OCI-LY1 (cell line): ENCODE data around the gene CYTH4.

Experiments
- H2AFZ ChIP-seq: fragments of 200-600 bp; sonication (generic), shearing (Covaris generic); 2 replicates; pipeline ENCODE4 v1.6.0; 2014; ENCODE audit warnings: antibody characterized with exemption, mild to moderate bottlenecking, low read length
- H3F3A ChIP-seq: fragments of 200-600 bp; sonication (generic), shearing (Covaris generic); 2 replicates; pipeline ENCODE4 v1.6.0; 2014; ENCODE audit warnings: mild to moderate bottlenecking, antibody characterized with exemption, low read length, moderate library complexity; ENCODE audit not compliant: insufficient read depth
- H3K27ac ChIP-seq: fragments of 200-600 bp; sonication (generic); 2 replicates; pipeline ENCODE4 v1.5.1; 2014; ENCODE audit warnings: low read length, mixed run types, mild to moderate bottlenecking, low read depth; ENCODE audit not compliant: poor library complexity, severe bottlenecking
- H3K27me3 ChIP-seq: fragments of 200-600 bp; sonication (generic); 2 replicates; pipeline ENCODE4 v1.6.0; 2014; ENCODE audit warnings: antibody characterized with exemption, mild to moderate bottlenecking, low read length, moderate library complexity; ENCODE audit not compliant: insufficient read depth
- H3K36me3 ChIP-seq: fragments of 200-600 bp; sonication (generic); 2 replicates; pipeline ENCODE4 v1.6.1; 2014; ENCODE audit warnings: mild to moderate bottlenecking, antibody characterized with exemption, low read length, moderate library complexity, mixed read lengths; ENCODE audit not compliant: insufficient read depth
- H3K4me1 ChIP-seq: fragments of 200-600 bp; sonication (generic); 2 replicates; pipeline ENCODE4 v1.5.1; 2014; ENCODE audit warnings: mild to moderate bottlenecking, low read length, moderate library complexity; ENCODE audit not compliant: insufficient read depth, severe bottlenecking
- H3K4me2 ChIP-seq: fragments of 200-600 bp; sonication (generic), shearing (Covaris generic); 2 replicates; pipeline ENCODE4 v1.6.1; 2014; ENCODE audit warnings: low read length
- H3K4me3 ChIP-seq: fragments of 200-600 bp; sonication (generic); 2 replicates; pipeline ENCODE4 v1.5.1; 2014; ENCODE audit warnings: low read length, low read depth, mild to moderate bottlenecking, mixed read lengths; ENCODE audit not compliant: poor library complexity, severe bottlenecking
- H3K79me2 ChIP-seq: fragments of 200-600 bp; shearing (Covaris generic); 2 replicates; pipeline ENCODE4 v1.6.1; 2016; ENCODE audit warnings: mixed run types, low read length, mixed read lengths; ENCODE audit not compliant: insufficient read depth
- H3K9ac ChIP-seq: fragments of 200-600 bp; sonication (generic), shearing (Covaris generic); 2 replicates; pipeline ENCODE4 v1.6.1; 2014; ENCODE audit warnings: mild to moderate bottlenecking, low read length, mixed read lengths
- H3K9me2 ChIP-seq: fragments of 200-600 bp; sonication (generic), shearing (Covaris generic); 2 replicates; pipeline ENCODE4 v1.6.1; 2014; ENCODE audit warnings: low read depth, mild to moderate bottlenecking, low read length, mixed read lengths
- H3K9me3 ChIP-seq: fragments of 200-600 bp; shearing (Covaris generic); 2 replicates; pipeline ENCODE4 v1.6.1; 2014; ENCODE audit warnings: low read length, mixed read lengths
- H4K20me1 ChIP-seq: fragments of 200-600 bp; sonication (generic), shearing (Covaris generic); 2 replicates; pipeline ENCODE4 v1.6.0; 2016; ENCODE audit warnings: mild to moderate bottlenecking, low read length; ENCODE audit not compliant: insufficient read depth
- CTCF ChIP-seq: fragments of 200-600 bp; sonication (generic), shearing (Covaris generic); IDR thresholded peaks from 2 replicates; pipeline ENCODE4 v1.5.1; 2017; ENCODE audit warnings: mild to moderate bottlenecking, antibody characterized with exemption, low read length, moderate library complexity, mixed read lengths
- EZH2 ChIP-seq: fragments of 200-600 bp; sonication (generic), shearing (Covaris generic); IDR thresholded peaks from 2 replicates; pipeline ENCODE4 v1.8.0; 2017; ENCODE audit warnings: borderline replicate concordance, mixed run types, mild to moderate bottlenecking, antibody characterized with exemption, low read length, moderate library complexity, mixed read lengths

Gene CYTH4

GRCh38 chr22:37335806-37336199 lies 53.5 kb downstream of the CYTH4 start:
- Histone ChIP-seq H3K4me1 (no peaks in the 10 kb centered on the region), H3K9me2 (no peaks in the 10 kb centered on the region), H3K9ac (no peak overlapping the region), H3K79me2 (no peaks in the 10 kb centered on the region), H3K27ac (no peak overlapping the region), H3K4me2 (no peak overlapping the region), H3K9me3 (no peaks in the 10 kb centered on the region), H2AFZ (no peak overlapping the region), H3K27me3 (peaks cover 19% of the 10 kb centered on the region; the same call in 1 of the 2 replicates), H4K20me1 (no peaks in the 10 kb centered on the region), H3F3A (no peaks in the 10 kb centered on the region), H3K36me3 (no peaks in the 10 kb centered on the region), H3K4me3 (no peak overlapping the region)
- TF ChIP-seq CTCF (no peak), EZH2 (no peak)

DNA sequence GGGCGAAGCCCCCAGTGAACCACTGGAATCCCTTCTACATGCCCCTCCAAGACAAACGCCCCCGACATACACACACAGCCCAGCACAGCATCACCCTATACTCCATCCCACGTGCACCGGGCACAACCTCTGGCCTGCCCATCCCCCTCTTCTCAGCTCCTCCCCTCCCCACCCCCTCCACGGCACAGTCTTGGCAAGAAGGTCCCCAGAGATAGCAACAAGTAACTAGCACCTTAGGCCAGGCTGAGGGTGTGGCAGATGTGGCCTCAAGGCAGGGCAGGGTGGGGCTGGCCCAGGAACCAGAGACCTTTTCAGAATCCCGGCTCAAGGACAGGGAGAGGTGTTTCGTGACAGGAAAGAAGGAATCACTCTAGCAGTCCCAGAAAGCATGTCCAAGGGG lies 54.3 kb downstream of the CYTH4 start:
- Histone ChIP-seq H3K9me2 (no peaks in the 10 kb centered on the region), H3K27me3 (peaks cover 19% of the 10 kb centered on the region; the same call in 1 of the 2 replicates), H4K20me1 (no peaks in the 10 kb centered on the region), H2AFZ (no peak overlapping the region), H3K4me1 (no peaks in the 10 kb centered on the region), H3K4me2 (no peak overlapping the region), H3K27ac (no peak overlapping the region), H3K79me2 (no peaks in the 10 kb centered on the region), H3K9ac (no peak overlapping the region), H3K9me3 (no peaks in the 10 kb centered on the region), H3K36me3 (no peaks in the 10 kb centered on the region), H3F3A (no peaks in the 10 kb centered on the region), H3K4me3 (no peak overlapping the region)
- TF ChIP-seq CTCF (no peak), EZH2 (no peak)

DNA sequence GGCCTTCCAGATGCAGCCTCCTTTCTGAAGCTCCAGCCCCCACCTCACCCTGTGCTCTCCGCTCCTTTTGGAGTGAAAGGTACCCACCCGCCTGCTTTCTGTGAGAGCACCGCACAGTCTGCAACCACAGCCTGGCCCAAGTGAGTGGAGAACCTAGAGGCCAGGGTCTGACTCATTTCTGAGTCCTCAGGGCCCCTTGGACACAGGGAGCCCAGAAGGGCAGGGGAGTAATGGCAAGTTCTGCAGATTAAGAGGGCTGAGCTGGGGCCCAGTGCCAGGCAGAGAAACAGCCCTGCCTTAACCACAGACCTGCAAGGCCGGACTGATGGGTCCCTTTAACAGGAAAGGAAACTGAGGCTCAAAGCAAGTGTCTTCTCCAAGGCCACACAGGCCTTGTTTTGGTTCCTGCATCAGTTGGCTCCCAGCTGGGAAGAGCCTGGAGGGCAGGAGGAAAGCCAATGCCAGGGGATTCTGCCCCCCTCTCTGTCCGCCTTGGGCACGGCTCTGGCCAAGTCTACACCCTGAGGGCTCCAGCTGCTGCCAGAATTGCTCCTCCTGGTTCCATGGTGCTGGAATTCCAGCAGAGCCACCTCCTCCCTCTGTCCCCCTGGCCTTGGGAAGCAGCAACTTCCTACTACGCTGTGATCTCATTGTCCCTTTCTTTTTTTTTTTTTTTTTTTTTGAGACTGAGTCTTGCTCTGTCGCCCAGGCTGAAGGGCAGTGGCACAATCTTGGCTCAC lies 55.1 kb downstream of the CYTH4 start:
- no peaks in the 10 kb centered on the region for H3K79me2 ChIP-seq
- no peaks in the 10 kb centered on the region for H3K36me3 ChIP-seq
- no peak overlapping the region for H3K9ac ChIP-seq
- no peaks in the 10 kb centered on the region for H3F3A ChIP-seq
- no peak overlapping the region for H2AFZ ChIP-seq
- TF ChIP-seq CTCF (no peak), EZH2 (no peak)
- H3K9me3 ChIP-seq: no peaks in the 10 kb centered on the region
- no peaks in the 10 kb centered on the region for H3K9me2 ChIP-seq
- H3K27me3 ChIP-seq: peaks cover 19% of the 10 kb centered on the region; the same call in 1 of the 2 replicates
- H3K4me3 ChIP-seq: no peak overlapping the region
- H3K4me1 ChIP-seq: no peaks in the 10 kb centered on the region
- no peak overlapping the region for H3K4me2 ChIP-seq
- H4K20me1 ChIP-seq: no peaks in the 10 kb centered on the region
- H3K27ac ChIP-seq: no peak overlapping the region
